AG04450 (cell line): ENCODE data around the gene PROM1. TPM values are rescaled to one million over a fixed set of nuclear protein-coding genes. Genes with fewer than 3 reads are reported as not detected.

Experiments
- CTCF ChIA-PET: fragments of 300-600, 350-600 bp; formaldehyde crosslinking; extraction: SDS; loops from one replicate; lab custom pipeline; 2022; ENCODE audit warnings: antibody characterized with exemption, inconsistent platforms; lab: Charles Lee
- POLR2A ChIA-PET: fragments of 350-600 bp; formaldehyde crosslinking; extraction: SDS; loops from one replicate; lab custom pipeline; 2021; ENCODE audit warnings: antibody characterized with exemption, inconsistent platforms; lab: Yijun Ruan, JAX
- DNase-seq: peaks from one replicate; pipeline ENCODE4 v3.0.0-alpha.2; 2011; ENCODE audit warnings: low read depth, low spot score
- H3K27ac ChIP-seq: one replicate; pipeline ENCODE4 v1.5.1; 2012; ENCODE audit warnings: low read depth, low read length, control low read depth
- H3K27me3 ChIP-seq: one replicate; pipeline ENCODE4 v1.6.0; 2012; ENCODE audit warnings: low read length; ENCODE audit not compliant: control insufficient read depth, insufficient read depth
- H3K4me3 ChIP-seq: 2 replicates; pipeline ENCODE4 v1.5.1; 2011; ENCODE audit warnings: mild to moderate bottlenecking, low read depth, low read length, control low read depth
- H3K9me3 ChIP-seq: 2 replicates; pipeline ENCODE4 v1.5.1; 2012; ENCODE audit warnings: low read length; ENCODE audit not compliant: control insufficient read depth, insufficient read depth
- polyA plus RNA-seq: library from polyadenylated mRNA; depleted of rRNA; stranded (reverse); fragments of >200 nt; gene quantifications from 2 replicates; pipeline ENCODE4 v1.2.3, GENCODE V29; 2011
- TF ChIP-seq, protein P1 (sequence below): IDR thresholded peaks from 2 replicates; pipeline ENCODE4 v1.5.1; 2011; ENCODE audit warnings: low read depth, low read length, control low read depth, inconsistent platforms

The PROM1 gene
- polyA plus RNA-seq, 1 experiment: not detected

DNA sequence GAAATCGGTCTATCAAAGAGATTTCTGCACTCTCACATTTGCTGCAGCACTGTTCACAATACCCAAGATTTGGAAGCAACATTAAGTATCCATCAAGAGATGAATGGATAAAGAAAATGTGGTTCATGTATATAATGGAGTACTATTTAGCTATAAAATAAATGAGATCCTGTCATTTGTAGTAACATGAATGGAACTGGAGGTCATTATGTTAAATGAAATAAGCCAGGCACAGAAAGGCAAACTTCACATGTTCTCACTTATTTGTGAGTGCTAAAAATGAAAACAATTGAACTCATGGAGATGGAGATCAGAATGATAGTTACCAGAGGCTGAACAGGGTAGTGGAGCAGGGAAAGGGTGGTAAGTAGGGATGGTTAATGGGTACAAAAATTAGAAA, 17.0 kb upstream of the PROM1 start:
- DNase-seq: no peak
- Histone ChIP-seq H3K27ac (no peak overlapping the region), H3K9me3 (no peaks in the 10 kb centered on the region), H3K4me3 (no peak overlapping the region), H3K27me3 (peaks cover 2% of the 10 kb centered on the region)
- ChIA-PET CTCF (no interaction called here), POLR2A (no interaction called here)
- TF ChIP-seq, protein P1, sequence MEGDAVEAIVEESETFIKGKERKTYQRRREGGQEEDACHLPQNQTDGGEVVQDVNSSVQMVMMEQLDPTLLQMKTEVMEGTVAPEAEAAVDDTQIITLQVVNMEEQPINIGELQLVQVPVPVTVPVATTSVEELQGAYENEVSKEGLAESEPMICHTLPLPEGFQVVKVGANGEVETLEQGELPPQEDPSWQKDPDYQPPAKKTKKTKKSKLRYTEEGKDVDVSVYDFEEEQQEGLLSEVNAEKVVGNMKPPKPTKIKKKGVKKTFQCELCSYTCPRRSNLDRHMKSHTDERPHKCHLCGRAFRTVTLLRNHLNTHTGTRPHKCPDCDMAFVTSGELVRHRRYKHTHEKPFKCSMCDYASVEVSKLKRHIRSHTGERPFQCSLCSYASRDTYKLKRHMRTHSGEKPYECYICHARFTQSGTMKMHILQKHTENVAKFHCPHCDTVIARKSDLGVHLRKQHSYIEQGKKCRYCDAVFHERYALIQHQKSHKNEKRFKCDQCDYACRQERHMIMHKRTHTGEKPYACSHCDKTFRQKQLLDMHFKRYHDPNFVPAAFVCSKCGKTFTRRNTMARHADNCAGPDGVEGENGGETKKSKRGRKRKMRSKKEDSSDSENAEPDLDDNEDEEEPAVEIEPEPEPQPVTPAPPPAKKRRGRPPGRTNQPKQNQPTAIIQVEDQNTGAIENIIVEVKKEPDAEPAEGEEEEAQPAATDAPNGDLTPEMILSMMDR: no peak

DNA sequence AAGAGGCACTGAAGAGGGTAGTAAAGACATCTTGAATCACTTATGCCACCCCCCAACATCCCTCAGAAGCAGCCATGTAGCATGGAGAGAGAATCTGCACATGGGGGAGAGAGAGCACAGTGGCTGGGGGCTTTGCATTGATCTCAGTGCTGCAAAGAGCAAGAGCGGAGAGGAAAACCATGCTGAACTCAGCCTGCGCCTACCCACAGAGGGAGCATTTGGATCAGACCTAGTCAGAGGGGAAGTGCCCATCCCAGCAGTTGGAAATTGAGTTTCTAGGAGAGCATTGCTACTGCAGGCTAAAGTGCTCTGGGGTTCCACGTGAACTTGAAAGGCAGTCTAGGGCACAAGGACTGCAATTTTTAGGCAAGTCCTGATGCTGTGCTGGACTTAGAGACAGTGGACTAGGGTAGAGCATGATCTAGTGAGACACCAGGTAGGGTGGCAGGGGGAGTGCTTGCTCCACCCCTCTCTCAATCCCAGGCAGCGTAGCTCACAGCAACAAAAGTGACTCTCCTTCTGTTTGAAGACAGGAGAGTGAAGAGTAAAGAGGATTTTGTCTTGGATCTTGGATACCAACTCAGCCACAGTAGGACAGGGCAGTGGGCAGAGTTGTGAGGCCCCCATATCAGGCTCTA, 9.0 kb upstream of the PROM1 start:
- H3K27ac ChIP-seq: no peak overlapping the region
- H3K4me3 ChIP-seq: no peak overlapping the region
- no peaks in the 10 kb centered on the region for H3K9me3 ChIP-seq
- no peak for DNase-seq
- TF ChIP-seq, protein P1: no peak
- H3K27me3 ChIP-seq: peaks cover 11% of the 10 kb centered on the region
- CTCF ChIA-PET: no interaction called here
- POLR2A ChIA-PET: no interaction called here

DNA sequence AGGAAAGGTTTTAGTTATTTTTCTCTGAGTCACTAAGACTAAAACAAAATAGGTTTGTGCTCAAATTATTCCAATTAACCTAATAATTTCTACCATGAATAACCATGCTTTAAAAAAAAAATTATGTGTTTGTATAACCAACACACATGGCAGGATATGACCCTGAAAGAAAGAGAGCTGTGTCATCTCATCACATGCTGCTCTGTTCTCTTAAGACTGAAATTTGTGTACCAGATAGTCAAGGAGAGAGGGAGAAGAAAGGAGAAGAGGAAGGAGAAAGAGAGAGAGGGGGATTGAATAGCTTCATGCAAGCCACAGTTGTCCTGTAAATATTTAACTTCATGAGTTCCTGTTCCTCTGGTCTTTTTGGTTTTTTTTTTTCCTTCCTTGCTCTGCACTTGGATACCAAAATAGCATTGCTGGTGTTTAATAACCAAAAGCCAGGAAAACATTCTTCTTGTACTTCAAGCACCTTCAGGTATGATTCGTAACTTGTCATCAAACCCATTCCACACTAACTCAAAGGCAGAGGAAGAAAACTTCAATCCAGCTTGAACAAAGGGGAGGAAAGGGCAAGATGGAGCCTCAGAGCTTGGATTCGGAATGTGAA, 6.4 kb upstream of the PROM1 start:
- H3K4me3 ChIP-seq: no peak overlapping the region
- DNase-seq: no peak
- TF ChIP-seq, protein P1: no peak
- H3K27me3 ChIP-seq: peaks cover 30% of the 10 kb centered on the region
- no peaks in the 10 kb centered on the region; the same call in 1 of the 2 replicates for H3K9me3 ChIP-seq
- no peak overlapping the region for H3K27ac ChIP-seq
- ChIA-PET POLR2A (no interaction called here), CTCF (interaction anchor here (0.9 kb wide), 1 partner anchor 285 kb away, joined by 3 read pairs; no protein-coding TSS in a partner anchor)

DNA sequence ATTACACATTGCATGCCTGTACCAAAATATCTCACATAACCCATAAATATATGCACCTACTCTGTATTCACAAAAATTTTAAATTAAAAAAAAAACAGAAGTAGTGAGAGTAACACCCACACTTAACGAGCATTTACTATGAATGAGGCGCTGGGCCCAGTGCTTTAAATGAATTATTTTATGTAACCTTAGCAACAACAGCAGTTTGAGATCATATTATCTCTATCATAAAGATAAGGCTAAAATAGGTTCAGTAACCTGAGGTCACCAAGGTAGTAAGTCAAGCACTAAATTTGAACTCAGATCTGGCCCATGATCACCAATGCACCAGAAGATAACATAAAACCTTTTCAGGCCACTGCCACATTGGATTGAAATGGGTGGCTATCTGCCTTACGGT, 5.3 kb upstream of the PROM1 start:
- POLR2A ChIA-PET: no interaction called here
- H3K27me3 ChIP-seq: peaks cover 40% of the 10 kb centered on the region

DNA sequence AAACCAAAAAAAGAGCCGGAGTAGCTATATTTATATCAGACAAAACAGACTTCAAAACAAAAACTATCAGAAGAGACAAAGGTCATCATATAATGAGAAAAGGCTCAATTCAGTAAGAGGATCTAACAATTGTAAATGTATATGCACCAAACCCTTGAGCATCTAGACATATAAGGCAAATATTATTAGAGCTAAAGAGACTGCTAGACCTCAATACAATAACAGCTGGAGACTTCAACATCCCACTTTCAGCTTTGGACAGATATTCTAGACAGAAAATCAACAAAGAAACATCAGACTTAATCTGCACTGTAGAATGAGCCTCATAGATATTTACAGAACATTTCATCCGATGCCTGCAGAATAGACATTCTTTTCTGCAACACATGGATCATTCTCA, 4.8 kb upstream of the PROM1 start:
- ChIA-PET POLR2A (no interaction called here), CTCF (no interaction called here)
- Histone ChIP-seq H3K9me3 (no peaks in the 10 kb centered on the region; the same call in 1 of the 2 replicates), H3K27me3 (peaks cover 46% of the 10 kb centered on the region), H3K4me3 (no peak overlapping the region), H3K27ac (no peak overlapping the region)
- no peak for DNase-seq
- TF ChIP-seq, protein P1: no peak

More for the DNA sequence above, 5.3 kb upstream of the PROM1 start:
- no peak for DNase-seq
- Histone ChIP-seq H3K9me3 (no peaks in the 10 kb centered on the region; the same call in 1 of the 2 replicates), H3K4me3 (no peak overlapping the region), H3K27ac (no peak overlapping the region)
- CTCF ChIA-PET: no interaction called here
- TF ChIP-seq, protein P1: no peak
